Neural progenitor cell (in vitro differentiated cells): ENCODE data around the gene RALGAPA1.

Experiments used
- CTCF ChIP-seq: fragments of 200-600 bp; sonication (generic); IDR thresholded peaks from 2 replicates; pipeline ENCODE4 v1.5.1; 2017; ENCODE audit warnings: antibody characterized with exemption, mild to moderate bottlenecking
- EZH2phosphoT487 ChIP-seq: fragments of 200-600 bp; sonication (generic); IDR thresholded peaks from 2 replicates; pipeline ENCODE4 v1.6.1; 2017; ENCODE audit warnings: antibody characterized with exemption

- TF ChIP-seq CTCF (no peak), EZH2phosphoT487 (no peak)
Observed at GRCh38 chr14:35853225-35853624, 44.1 kb upstream of the RALGAPA1 start.
